ENCODE results near the gene SIRPB2.

Gene SIRPB2

GRCh38 chr20:1491281-1491840 lies at the start of gene SIRPB2:
Gene SIRPB2, minus strand, starts transcription at chr20:1491420. Its CDS starts 61 bp downstream, at chr20:1491359.
- in situ Hi-C loops (cut with MboI; ENCODE audit: low sequenced_read_pairs), result no loop called here

DNA sequence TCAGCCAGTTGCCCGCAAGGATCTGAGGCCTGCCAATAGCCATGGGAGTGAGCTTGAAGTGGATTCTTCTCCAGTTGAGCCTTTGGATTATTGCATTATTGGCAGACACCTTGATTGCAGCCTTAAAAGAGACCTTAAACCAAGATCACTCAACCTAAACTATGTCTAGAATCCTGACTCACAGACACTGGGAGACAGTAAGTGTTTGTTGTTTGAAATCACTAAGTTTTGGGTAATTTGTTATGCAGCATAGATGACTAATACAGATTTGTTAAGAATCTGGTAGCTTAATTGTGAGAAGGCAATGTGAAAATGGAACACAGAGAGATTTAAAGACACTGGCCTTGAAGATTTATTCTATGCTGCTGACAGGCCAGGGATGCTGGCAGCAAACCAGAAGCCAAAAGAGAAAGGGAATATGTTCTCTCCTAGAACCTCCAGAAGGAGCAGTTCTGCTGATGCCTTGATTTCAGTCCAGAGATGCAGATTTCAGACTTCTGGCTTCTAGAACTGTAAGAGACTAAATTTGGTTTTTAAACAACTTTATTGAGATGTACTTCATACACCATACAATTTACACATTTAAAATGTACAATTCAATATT lies 48.7 kb upstream of the SIRPB2 start:
- in situ Hi-C loops (cut with MboI; ENCODE audit: low sequenced_read_pairs), result loop anchor here (10.0 kb wide), 1 partner anchor 195 kb away; no protein-coding TSS in a partner anchor

DNA sequence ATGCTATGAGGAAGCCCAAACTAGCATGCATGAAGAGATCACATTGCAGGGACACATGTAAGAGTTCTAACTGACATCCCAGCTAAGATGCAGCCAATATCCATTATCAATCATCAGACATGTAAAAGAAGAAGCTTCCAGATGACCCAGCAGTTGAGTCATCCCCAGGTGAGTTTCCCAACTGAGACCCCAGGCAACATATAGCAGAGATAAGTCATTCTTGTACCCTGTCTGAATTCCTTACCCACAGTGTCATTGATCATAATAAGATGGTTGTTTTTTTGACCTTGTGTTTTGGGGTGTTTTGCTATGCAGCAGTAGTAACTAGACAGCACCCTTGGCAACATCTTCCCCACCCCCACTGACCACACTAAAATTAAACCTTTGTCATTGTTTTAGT lies 47.4 kb upstream of the SIRPB2 start:
- in situ Hi-C loops (cut with MboI; ENCODE audit: low sequenced_read_pairs), result loop anchor here (10.0 kb wide), 1 partner anchor 196 kb away; no protein-coding TSS in a partner anchor

- in situ Hi-C loops (cut with MboI; ENCODE audit: low sequenced_read_pairs), result loop anchor here (10.0 kb wide), 1 partner anchor 197 kb away; no protein-coding TSS in a partner anchor
Observed at GRCh38 chr20:1537731-1538058, 46.5 kb upstream of the SIRPB2 start.

- in situ Hi-C loops (cut with MboI; ENCODE audit: low sequenced_read_pairs), result loop anchor here (10.0 kb wide), 1 partner anchor 198 kb away; no protein-coding TSS in a partner anchor
Observed at GRCh38 chr20:1536893-1537730, 45.9 kb upstream of the SIRPB2 start.

GRCh38 chr20:1535420-1536175 lies 44.4 kb upstream of the SIRPB2 start:
- in situ Hi-C loops (cut with MboI; ENCODE audit: low sequenced_read_pairs), result loop anchor here (10.0 kb wide), 1 partner anchor 199 kb away; no protein-coding TSS in a partner anchor

DNA sequence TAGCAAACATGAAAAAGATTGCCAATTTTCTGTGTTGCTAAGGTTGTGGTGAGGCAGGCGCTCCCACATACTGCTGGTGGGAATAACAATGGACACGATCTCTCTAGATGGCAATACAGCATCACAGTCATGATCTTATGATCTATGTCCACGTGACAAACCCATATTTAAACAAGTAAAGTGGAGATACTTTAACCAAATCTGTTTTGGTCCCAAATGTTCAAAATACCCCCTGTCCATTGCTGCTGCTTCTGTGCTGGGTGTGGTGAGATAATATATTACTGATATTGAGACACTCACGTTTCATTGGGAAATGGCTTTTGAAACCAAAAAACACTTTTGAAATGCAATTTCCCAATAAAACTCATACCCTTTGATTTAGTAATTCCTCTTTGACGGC lies 43.3 kb upstream of the SIRPB2 start:
- in situ Hi-C loops (cut with MboI; ENCODE audit: low sequenced_read_pairs), result loop anchor here (10.0 kb wide), 1 partner anchor 200 kb away; no protein-coding TSS in a partner anchor

DNA sequence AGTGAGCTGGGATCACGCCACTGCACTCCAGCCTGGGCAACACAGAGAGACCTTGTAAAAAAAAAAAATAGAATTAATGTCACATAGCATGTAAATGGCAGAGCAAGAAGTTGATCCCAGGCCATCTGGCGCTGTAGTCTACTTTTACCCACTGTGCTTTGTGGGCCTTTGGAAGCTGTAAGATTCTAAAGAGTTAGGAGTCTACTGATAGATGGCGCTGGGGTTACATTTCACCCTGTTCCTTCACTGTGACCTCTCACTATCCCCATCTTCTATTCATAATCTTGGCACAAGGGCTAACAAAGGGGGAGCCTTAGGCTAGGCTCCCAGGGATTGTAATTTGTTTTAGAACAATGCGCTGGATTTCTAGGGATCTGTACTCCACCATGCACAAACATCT lies 41.8 kb upstream of the SIRPB2 start:
- in situ Hi-C loops (cut with MboI; ENCODE audit: low sequenced_read_pairs), result loop anchor here (10.0 kb wide), 1 partner anchor 202 kb away; no protein-coding TSS in a partner anchor

- in situ Hi-C loops (cut with MboI; ENCODE audit: low sequenced_read_pairs), result no loop called here
Observed at GRCh38 chr20:1528811-1529210, 37.6 kb upstream of the SIRPB2 start.

DNA sequence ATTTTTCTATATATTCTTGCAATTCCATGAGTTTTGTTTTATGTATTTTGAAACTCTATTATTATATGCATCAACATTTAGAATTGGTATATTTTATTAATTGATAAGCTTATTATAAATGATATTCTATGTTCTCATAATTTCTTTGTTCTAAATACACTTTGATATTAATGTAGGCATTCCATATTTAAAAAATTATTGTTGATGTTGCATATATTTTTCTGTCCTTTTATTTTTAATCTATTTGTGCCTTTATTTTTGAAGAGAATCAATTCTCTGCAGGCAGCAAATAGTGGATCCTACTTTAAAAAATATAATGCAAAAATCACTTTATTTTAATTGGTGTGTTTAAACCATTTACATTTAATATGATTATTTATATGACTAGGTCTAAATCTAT lies 36.7 kb upstream of the SIRPB2 start:
- in situ Hi-C loops (cut with MboI; ENCODE audit: low sequenced_read_pairs), result no loop called here

GRCh38 chr20:1526896-1527295 lies 35.7 kb upstream of the SIRPB2 start:
- in situ Hi-C loops (cut with MboI; ENCODE audit: low sequenced_read_pairs), result no loop called here

GRCh38 chr20:1526310-1526709 lies 35.1 kb upstream of the SIRPB2 start:
- in situ Hi-C loops (cut with MboI; ENCODE audit: low sequenced_read_pairs), result no loop called here

- in situ Hi-C loops (cut with MboI; ENCODE audit: low sequenced_read_pairs), result no loop called here
Observed at GRCh38 chr20:1524004-1524403, 32.8 kb upstream of the SIRPB2 start.

DNA sequence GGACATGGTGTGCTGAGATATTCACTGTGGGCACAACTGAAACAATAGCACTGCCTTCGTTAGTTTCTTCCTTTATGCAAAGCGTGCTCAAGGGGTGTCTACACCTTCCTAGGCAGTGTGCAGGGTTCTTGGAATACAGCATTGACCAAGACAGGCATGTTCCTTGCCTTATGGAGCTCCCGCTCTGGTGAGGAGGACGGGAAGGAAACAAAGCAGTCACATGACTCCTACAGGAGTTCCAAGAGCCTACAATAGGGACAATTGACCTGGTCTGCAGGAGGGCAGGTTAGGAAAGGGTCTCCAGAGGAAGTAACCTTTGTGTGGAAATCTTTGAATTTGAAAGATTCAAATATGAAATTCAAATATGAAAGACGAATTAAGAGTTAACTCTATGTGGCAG lies 25.8 kb upstream of the SIRPB2 start:
- in situ Hi-C loops (cut with MboI; ENCODE audit: low sequenced_read_pairs), result no loop called here

DNA sequence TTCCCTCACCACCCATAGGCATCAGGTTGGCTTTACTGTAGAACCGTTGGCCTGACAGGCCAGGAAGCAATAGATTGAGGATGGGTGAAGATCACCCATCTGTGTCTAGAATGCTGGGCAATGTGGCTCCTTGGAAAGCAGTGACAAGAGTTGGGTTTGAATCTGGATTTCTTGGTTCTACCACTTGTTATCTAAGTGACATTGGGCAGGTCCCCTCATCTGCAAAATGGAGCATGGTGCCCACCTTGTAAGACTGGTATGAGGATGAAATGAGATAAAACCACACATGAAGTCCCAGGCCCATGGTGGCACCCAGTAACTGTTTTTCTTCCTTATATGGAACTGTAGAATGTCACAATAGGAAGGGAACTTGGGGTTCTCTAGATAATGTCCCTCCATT lies 22.6 kb upstream of the SIRPB2 start:
- in situ Hi-C loops (cut with MboI; ENCODE audit: low sequenced_read_pairs), result no loop called here

DNA sequence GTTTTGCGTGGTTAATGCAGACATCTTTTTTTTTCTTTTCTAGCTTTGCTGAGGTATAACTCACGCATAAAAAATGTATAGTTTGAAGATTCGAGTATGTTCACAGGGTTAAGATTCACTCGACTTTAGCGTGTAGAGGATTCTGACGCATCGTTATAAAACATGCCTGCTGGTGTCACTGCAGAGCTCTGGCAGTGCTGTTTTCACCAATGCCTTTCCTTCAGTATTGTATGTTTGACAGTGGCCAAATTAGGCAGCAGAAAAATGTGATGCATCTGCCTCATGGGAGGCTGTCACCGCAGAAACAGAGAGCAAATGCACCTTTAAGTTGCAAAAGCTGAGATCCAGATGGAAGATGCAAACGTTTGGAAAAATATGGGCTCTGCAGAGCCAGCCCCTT lies 18.0 kb upstream of the SIRPB2 start:
- in situ Hi-C loops (cut with MboI; ENCODE audit: low sequenced_read_pairs), result no loop called here

DNA sequence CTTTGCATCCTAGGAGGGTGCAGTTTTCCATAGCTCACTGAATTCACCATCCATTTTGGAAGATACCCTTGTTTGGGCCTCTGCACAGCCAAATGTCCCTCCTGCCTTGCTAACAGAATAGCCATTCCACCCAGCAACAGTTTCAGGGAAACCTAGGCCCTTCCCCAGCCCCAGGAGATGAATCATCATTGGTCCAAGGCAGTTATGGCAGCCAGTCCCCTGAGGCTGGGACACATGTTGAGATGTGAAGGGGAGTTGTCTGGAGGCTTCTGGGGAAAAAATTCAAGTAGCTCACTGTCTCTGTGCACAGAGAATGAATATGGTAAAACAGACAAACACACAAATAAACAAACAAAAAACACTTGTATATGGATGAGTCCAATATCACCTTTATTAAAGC lies 17.4 kb upstream of the SIRPB2 start:
- in situ Hi-C loops (cut with MboI; ENCODE audit: low sequenced_read_pairs), result no loop called here

DNA sequence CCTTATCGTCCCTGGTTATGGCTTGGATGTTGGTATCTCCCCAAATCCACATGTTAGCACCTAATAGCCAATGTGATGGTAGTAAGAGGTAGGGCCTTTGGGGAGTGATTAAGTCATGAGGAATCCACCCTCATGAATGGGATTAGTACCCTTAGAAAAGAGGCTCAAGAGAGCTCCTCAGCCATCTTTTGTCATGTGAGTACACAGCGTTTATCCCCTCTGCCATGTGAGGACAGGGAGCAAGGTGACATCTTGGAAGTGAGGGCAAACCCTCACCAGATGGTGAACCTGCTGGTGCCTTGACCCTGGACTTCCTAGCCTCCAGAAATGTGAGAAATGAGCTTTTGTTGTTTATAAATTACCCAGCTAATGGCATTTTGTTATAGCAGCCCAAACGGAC lies 16.1 kb upstream of the SIRPB2 start:
- in situ Hi-C loops (cut with MboI; ENCODE audit: low sequenced_read_pairs), result no loop called here

DNA sequence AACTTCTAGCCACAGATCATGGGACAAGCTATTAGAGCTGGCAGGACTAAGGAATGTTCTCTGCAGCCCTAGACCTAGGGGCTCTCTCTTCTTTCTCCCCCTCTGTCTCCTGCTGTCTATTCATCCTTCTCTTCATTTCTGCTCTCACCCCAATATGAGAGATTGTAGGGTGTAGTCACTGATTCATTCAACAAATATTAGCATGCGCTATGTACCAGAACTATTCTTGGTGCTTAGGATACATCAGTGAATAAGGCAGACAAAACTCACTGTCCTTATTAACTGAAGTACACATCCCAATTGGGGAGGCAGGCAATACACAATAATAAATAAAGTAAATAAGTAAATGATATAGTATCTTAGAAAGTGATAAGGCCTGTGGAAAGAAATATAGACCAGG lies 14.7 kb upstream of the SIRPB2 start:
- in situ Hi-C loops (cut with MboI; ENCODE audit: low sequenced_read_pairs), result no loop called here

DNA sequence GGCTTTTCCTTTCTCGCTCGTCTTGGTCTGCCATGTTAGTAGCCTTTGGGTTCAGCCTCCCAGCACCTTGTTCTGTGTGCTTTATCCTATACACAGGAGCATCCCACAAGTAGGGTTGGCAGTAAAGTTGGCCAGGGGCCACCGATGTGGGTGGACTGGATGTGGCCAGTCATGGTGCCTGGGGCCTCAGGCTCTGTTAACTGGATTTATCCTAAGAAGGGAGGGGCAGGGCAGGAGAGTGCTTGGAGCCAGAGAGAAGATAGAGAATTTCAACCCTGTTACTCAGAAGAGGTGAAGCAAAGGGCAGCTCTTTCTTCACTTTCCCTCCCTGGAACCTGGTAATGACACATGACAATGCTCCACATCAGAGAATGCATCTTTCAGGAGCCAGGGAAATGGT lies 14.1 kb upstream of the SIRPB2 start:
- in situ Hi-C loops (cut with MboI; ENCODE audit: low sequenced_read_pairs), result no loop called here

GRCh38 chr20:1503564-1504227 lies 12.5 kb upstream of the SIRPB2 start:
- in situ Hi-C loops (cut with MboI; ENCODE audit: low sequenced_read_pairs), result no loop called here

Measured in HL-60/S4 (cell line).